Measurements from ENCODE around the gene SPTBN1.

- TF ChIP-seq TARDBP (IDR thresholded peaks at IDR 0.05) (no peak), L3MBTL2 (conservative IDR thresholded peaks at IDR 0.05) (no peak), NFRKB (IDR thresholded peaks at IDR 0.05) (no peak), FOXM1 (IDR thresholded peaks at IDR 0.05; ENCODE audit: borderline replicate concordance) (no peak), HDGF (IDR thresholded peaks at IDR 0.05; ENCODE audit: borderline replicate concordance) (no peak)
These were observed 219.2 kb downstream of the SPTBN1 start for GRCh38 chr2:54675281-54675680.

Data from HEK293T (cell line).